Psoas muscle (tissue), 8 donors: ENCODE measurements around the gene SEMA6D. TPM values are rescaled to one million over a fixed set of nuclear protein-coding genes. Genes with fewer than 3 reads are reported as not detected.

ENCODE experiments used
- ATAC-seq, 4 donors: fragments of 200-7000 bp; cut with Tn5 transposase; one replicate each; pipeline ENCODE4 v1.9.1; 2020; ENCODE audit warnings: moderate library complexity in 3 of 4, mild to moderate bottlenecking in 2 of 4
- DNase-seq, 2 donors: peaks; one replicate each; pipeline ENCODE4 v3.0.0-alpha.2; 2020
- H3K27ac ChIP-seq: fragments of 200-600 bp; one replicate; pipeline ENCODE4 v1.8.0; 2022
- H3K27me3 ChIP-seq, 3 donors: fragments of 200-600 bp in 1 of 3; one replicate each; pipeline versions ENCODE4 v1.6.1 to v1.8.0; 2013 to 2022; ENCODE audit warnings: low read length in 2 of 3, mild to moderate bottlenecking in 2 of 3, moderate library complexity in 1 of 3; ENCODE audit not compliant: insufficient read depth in 3 of 3
- H3K36me3 ChIP-seq, 2 donors: fragments of 200-600 bp in 1 of 2; one replicate each; pipeline versions ENCODE4 v1.6.1 to v1.8.0; 2013 to 2022; ENCODE audit warnings: low read depth in 1 of 2, mild to moderate bottlenecking in 1 of 2, moderate library complexity in 1 of 2; ENCODE audit not compliant: insufficient read depth in 1 of 2
- H3K4me1 ChIP-seq: fragments of 200-600 bp; one replicate; pipeline ENCODE4 v1.8.0; 2022
- H3K4me3 ChIP-seq: fragments of 200-600 bp; one replicate; pipeline ENCODE4 v1.8.0; 2022; ENCODE audit warnings: mild to moderate bottlenecking
- H3K9me3 ChIP-seq: fragments of 200-600 bp; one replicate; pipeline ENCODE4 v1.8.0; 2022
- WGBS, 3 donors: extraction: QIAGEN DNeasy Blood & Tissue Kit; methylation state at CpG; one replicate each; pipeline versions ENCODE4 v1.1.6 to v1.1.7; 2013; 5-methylcytosine and 5-hydroxymethylcytosine counted together
- intact Hi-C, 2 donors: fragments of 100-400 bp; cut with DNase I; formaldehyde crosslinking; loops; one replicate each; pipeline versions ENCODE4 v1.11.0 to v1.14.2; 2022
- long read RNA-seq, 2 donors: library from polyadenylated mRNA; unstranded; transcript quantifications; one replicate each; pipeline ENCODE4 v2.0.0, GENCODE V29; 2021
- polyA plus RNA-seq, 3 donors: library from polyadenylated mRNA; stranded (reverse); fragments of 200-250 nt; gene quantifications; one replicate each; pipeline ENCODE4 v1.2.3, GENCODE V29; 2013
- total RNA-seq, 4 donors: library from RNA; stranded (reverse); fragmentation: NEBNext Ultra II Directional in 2 of 4; extraction: Animal tissue kit (Norgen Biotek cat#: 25700) in 2 of 4; gene quantifications; one replicate each; pipeline versions ENCODE4 v1.2.1 to v1.2.4, GENCODE V29; 2021 to 2023
- TF ChIP-seq, protein P1 (sequence below): fragments of 200-600 bp; IDR thresholded peaks from one replicate; pipeline ENCODE4 v1.8.0; 2022; ENCODE audit warnings: antibody characterized with exemption
- donor health status: healthy with polysubstance abuse.
- donor health status: DM: no; HTN: no; CAD: no; lungs with moderate emphysema.
- donor health status: Bipolar disorder and iron deficiency.
- donor health status: healthy.
- donor health status: DM: yes; HTN: yes; CAD: no.
- donor health status: DM: no; HTN: no; CAD: no.
- donor health status: DM: no; HTN: no; CAD: no.
- donor health status: DM: yes; HTN: yes; CAD: no.

The SEMA6D gene, protein sequence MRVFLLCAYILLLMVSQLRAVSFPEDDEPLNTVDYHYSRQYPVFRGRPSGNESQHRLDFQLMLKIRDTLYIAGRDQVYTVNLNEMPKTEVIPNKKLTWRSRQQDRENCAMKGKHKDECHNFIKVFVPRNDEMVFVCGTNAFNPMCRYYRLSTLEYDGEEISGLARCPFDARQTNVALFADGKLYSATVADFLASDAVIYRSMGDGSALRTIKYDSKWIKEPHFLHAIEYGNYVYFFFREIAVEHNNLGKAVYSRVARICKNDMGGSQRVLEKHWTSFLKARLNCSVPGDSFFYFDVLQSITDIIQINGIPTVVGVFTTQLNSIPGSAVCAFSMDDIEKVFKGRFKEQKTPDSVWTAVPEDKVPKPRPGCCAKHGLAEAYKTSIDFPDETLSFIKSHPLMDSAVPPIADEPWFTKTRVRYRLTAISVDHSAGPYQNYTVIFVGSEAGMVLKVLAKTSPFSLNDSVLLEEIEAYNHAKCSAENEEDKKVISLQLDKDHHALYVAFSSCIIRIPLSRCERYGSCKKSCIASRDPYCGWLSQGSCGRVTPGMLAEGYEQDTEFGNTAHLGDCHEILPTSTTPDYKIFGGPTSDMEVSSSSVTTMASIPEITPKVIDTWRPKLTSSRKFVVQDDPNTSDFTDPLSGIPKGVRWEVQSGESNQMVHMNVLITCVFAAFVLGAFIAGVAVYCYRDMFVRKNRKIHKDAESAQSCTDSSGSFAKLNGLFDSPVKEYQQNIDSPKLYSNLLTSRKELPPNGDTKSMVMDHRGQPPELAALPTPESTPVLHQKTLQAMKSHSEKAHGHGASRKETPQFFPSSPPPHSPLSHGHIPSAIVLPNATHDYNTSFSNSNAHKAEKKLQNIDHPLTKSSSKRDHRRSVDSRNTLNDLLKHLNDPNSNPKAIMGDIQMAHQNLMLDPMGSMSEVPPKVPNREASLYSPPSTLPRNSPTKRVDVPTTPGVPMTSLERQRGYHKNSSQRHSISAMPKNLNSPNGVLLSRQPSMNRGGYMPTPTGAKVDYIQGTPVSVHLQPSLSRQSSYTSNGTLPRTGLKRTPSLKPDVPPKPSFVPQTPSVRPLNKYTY
- 1 to 10 TPM; 3.5 to 7.4 (median 3.7) TPM for total RNA-seq
- polyA plus RNA-seq: 1 to 10 TPM; 1.1 to 5.8 (median 2.5) TPM
- long read RNA-seq, donor 1, partial matches to known transcripts: 0 of 2 reads
- long read RNA-seq, donor 1, other reads (novel, unspliced or antisense): 2 of 2 reads
- long read RNA-seq, donor 2, partial matches to known transcripts: 0 of 2 reads
- long read RNA-seq, donor 2, other reads (novel, unspliced or antisense): 2 of 2 reads

- intact Hi-C loops: loop anchor here (5.0 to 10.0 kb wide), 4 partner anchors 40 to 522 kb away; no protein-coding TSS in a partner anchor
These were observed at the start of gene SEMA6D for GRCh38 chr15:47717036-47717612. TSS of gene SEMA6D (plus strand) at chr15:47717505. CDS start at chr15:47759799, 42,294 bp downstream.

DNA sequence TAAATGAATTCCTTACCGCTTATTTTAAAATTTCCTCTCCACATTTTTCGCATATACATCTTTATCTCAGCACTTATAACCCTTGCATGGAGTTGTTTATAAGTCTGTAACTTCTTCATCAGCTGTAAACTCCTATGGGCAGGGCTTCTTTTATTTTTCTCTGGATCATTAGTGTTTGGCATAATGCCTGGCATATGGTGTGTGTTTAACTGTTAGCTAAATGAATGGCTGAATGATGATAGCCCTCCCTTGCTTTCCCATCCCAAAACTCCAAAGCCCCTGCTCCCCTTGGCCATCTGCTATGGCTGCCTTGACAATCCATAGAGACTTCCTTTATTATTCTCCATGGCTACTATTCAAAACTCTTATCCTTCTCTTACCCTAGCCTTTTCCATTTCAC lies 48.1 kb upstream of the SEMA6D start:
- H3K9me3 ChIP-seq: no peaks in the 10 kb centered on the region
- H3K4me3 ChIP-seq: no peak overlapping the region
- 81 to 90% (median 89%) methylated on average over 2 of the region's 2 CpGs for WGBS, 3 donors
- H3K36me3 ChIP-seq: no peaks in the 10 kb centered on the region
- ATAC-seq (no peak), DNase-seq (no peak)
- H3K4me1 ChIP-seq: no peaks in the 10 kb centered on the region
- no peaks in the 10 kb centered on the region for H3K27me3 ChIP-seq
- H3K27ac ChIP-seq: no peak overlapping the region
- intact Hi-C loops: no loop called here
- TF ChIP-seq, protein P1, sequence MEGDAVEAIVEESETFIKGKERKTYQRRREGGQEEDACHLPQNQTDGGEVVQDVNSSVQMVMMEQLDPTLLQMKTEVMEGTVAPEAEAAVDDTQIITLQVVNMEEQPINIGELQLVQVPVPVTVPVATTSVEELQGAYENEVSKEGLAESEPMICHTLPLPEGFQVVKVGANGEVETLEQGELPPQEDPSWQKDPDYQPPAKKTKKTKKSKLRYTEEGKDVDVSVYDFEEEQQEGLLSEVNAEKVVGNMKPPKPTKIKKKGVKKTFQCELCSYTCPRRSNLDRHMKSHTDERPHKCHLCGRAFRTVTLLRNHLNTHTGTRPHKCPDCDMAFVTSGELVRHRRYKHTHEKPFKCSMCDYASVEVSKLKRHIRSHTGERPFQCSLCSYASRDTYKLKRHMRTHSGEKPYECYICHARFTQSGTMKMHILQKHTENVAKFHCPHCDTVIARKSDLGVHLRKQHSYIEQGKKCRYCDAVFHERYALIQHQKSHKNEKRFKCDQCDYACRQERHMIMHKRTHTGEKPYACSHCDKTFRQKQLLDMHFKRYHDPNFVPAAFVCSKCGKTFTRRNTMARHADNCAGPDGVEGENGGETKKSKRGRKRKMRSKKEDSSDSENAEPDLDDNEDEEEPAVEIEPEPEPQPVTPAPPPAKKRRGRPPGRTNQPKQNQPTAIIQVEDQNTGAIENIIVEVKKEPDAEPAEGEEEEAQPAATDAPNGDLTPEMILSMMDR: no peak

More at GRCh38 chr15:47717036-47717612, at the start of gene SEMA6D:
- WGBS, 3 donors: 0 to 1% (median 1%) methylated on average over 20 to 40 of the region's 40 CpGs
- Histone ChIP-seq H3K4me1 (peaks cover 28% of the 10 kb centered on the region), H3K4me3 (peak within 1 kb of the TSS; percentile 74), H3K27me3 (no peaks in the 10 kb centered on the region), H3K27ac (peak within 1 kb of the TSS; percentile 91), H3K36me3 (no peaks in the 10 kb centered on the region), H3K9me3 (no peaks in the 10 kb centered on the region)
- ATAC-seq (peak; percentile 82 to 87 (median 84)), DNase-seq (peak; percentile 76 to 89)
- TF ChIP-seq, protein P1: peak; percentile 63

DNA sequence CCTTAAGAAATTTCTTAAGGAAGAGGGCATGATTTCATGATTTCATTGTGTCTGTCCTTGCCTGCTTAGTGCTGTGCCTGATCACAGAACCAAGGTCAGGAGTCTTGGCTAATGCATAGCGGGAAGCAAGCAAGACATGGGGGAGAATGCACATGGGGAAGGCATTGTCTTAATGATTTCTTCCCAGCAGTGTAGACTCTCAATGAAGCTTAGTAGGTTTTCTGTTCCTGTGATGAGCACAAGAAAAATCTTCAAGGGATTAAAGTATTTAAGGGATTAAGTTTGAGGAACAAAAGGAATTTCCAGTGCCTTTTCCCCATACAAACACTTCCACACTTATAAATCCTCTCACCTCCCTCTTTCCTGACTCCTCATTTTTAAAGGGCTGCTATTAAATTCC lies 46.9 kb upstream of the SEMA6D start:
- no peak for ATAC-seq
- no peaks in the 10 kb centered on the region for H3K27me3 ChIP-seq
- H3K27ac ChIP-seq: no peak overlapping the region
- intact Hi-C loops: no loop called here
- WGBS, 3 donors: 85 to 98% (median 97%) methylated on average over 1 of the region's 1 CpG
- H3K36me3 ChIP-seq: no peaks in the 10 kb centered on the region
- H3K4me1 ChIP-seq: no peaks in the 10 kb centered on the region
- no peak for DNase-seq
- TF ChIP-seq, protein P1: no peak
- H3K4me3 ChIP-seq: no peak overlapping the region
- no peaks in the 10 kb centered on the region for H3K9me3 ChIP-seq

DNA sequence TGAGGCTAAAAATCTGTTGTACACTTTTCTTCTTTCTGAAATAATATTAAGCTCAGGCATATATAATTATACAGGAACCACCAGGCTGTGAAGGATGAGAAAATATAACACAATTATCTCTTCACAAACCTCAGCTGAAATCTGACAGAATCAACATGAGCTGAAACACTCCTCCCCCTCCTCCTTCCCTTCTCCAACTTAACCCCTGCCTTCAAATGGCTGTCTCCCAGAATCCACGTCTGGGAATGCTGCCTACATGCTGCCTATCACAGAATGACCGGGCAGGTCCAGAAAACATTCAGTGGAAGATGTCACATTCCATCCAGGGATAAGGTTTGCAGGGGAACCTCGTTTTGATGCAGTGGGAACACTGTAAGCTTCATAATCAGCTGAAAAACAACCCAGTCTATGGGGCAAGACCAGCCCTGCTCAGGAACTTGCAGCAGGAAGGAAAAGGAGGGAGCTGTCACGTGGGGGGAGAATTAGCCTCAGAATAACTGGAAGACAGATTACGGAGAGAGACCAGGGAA lies 44.0 kb upstream of the SEMA6D start:
- Histone ChIP-seq H3K9me3 (no peaks in the 10 kb centered on the region), H3K4me3 (no peak overlapping the region), H3K4me1 (no peaks in the 10 kb centered on the region), H3K27ac (no peak overlapping the region), H3K36me3 (no peaks in the 10 kb centered on the region), H3K27me3 (no peaks in the 10 kb centered on the region)
- DNase-seq: no peak
- no peak for ATAC-seq
- TF ChIP-seq, protein P1: no peak
- 11 to 14% (median 13%) methylated on average over 5 of the region's 5 CpGs for WGBS, 3 donors
- intact Hi-C loops: no loop called here
